ENCODE measurements around the gene ABCB8. TPM values are rescaled to one million over a fixed set of nuclear protein-coding genes. Genes with fewer than 3 reads are reported as not detected.

The ABCB8 gene
- total and polyA plus RNA-seq, 3 experiments from 2014 or later = 18.4 to 52.3 (median 49.2) TPM

GRCh38 chr7:151079199-151079910 is 51.1 kb downstream of the ABCB8 start:
- peaks cover 39% of the 10 kb centered on the region for H3K4me1 ChIP-seq (ENCODE audit: insufficient read depth, low read length)
- H3K27ac ChIP-seq (ENCODE audit: low read depth, low read length) = peak overlapping the region; percentile 89
- ChIA-PET CTCF (interaction anchor here (1.2 kb wide), 1 partner anchor 61 kb away, joined by 4 read pairs; no protein-coding TSS in a partner anchor), POLR2A (no interaction called here)
- peaks cover 0 to 2% of the 10 kb centered on the region in 2 donors for H3K27me3 Mint-ChIP-seq
- no peaks in the 10 kb centered on the region for H3K9me3 ChIP-seq (ENCODE audit: low read length)
- H3K4me1 Mint-ChIP-seq = peaks cover 20 to 54% (median 28%) of the 10 kb centered on the region in 3 donors
- H3K36me3 Mint-ChIP-seq = peaks cover 0 to 44% (median 0%) of the 10 kb centered on the region in 3 donors
- no peaks in the 10 kb centered on the region for H3K9me3 Mint-ChIP-seq
- peak overlapping the region; percentile 92 for H3K4me3 ChIP-seq (ENCODE audit: low read length)
- H3K27me3 ChIP-seq (ENCODE audit: insufficient read depth, low read length, poor library complexity, severe bottlenecking) = no peaks in the 10 kb centered on the region
- H3K36me3 ChIP-seq (ENCODE audit: insufficient read depth, low read length) = no peaks in the 10 kb centered on the region
- peak overlapping the region; percentile 64 to 93 (median 88) for H3K27ac Mint-ChIP-seq
- DNase-seq = peak in 1 of 5 donors; percentile 49
- peak overlapping the region; percentile 83 to 96 (median 86) for H3K4me3 Mint-ChIP-seq

GRCh38 chr7:151080067-151080521 is 51.8 kb downstream of the ABCB8 start:
- Histone ChIP-seq H3K4me3 (ENCODE audit: low read length) (peak overlapping the region; percentile 92), H3K27me3 (ENCODE audit: insufficient read depth, low read length, poor library complexity, severe bottlenecking) (no peaks in the 10 kb centered on the region), H3K27ac (ENCODE audit: low read depth, low read length) (peak overlapping the region; percentile 89), H3K36me3 (ENCODE audit: insufficient read depth, low read length) (no peaks in the 10 kb centered on the region), H3K9me3 (ENCODE audit: low read length) (no peaks in the 10 kb centered on the region), H3K4me1 (ENCODE audit: insufficient read depth, low read length) (peaks cover 42% of the 10 kb centered on the region)
- Mint-ChIP-seq H3K4me1 (peaks cover 24 to 60% (median 34%) of the 10 kb centered on the region in 3 donors), H3K27ac (peak overlapping the region; percentile 54 to 93 (median 90)), H3K9me3 (no peaks in the 10 kb centered on the region), H3K27me3 (peaks cover 0 to 6% of the 10 kb centered on the region in 2 donors), H3K36me3 (peaks cover 0 to 38% (median 0%) of the 10 kb centered on the region in 3 donors), H3K4me3 (peak overlapping the region; percentile 83 to 96 (median 86))
- DNase-seq = peak in 1 of 5 donors; percentile 47
- ChIA-PET POLR2A (interaction anchor here (0.6 to 1.4 kb wide), 6 partner anchors 8 to 66 kb away, joined by 3 to 10 read pairs (median 3); partner anchors contain the start of gene CDK5), CTCF (interaction anchor here (0.9 to 1.4 kb wide), 5 partner anchors 10 to 31 kb away, joined by 3 to 7 read pairs (median 3); no protein-coding TSS in a partner anchor)

- Mint-ChIP-seq H3K9me3 (no peaks in the 10 kb centered on the region), H3K4me3 (peak within 1 kb of the TSS; percentile 83 to 96 (median 87)), H3K4me1 (peaks cover 29 to 66% (median 40%) of the 10 kb centered on the region in 3 donors), H3K36me3 (peaks cover 0 to 33% (median 0%) of the 10 kb centered on the region in 3 donors), H3K27me3 (peaks cover 0 to 8% of the 10 kb centered on the region in 2 donors), H3K27ac (peak within 1 kb of the TSS; percentile 81 to 97 (median 92))
- peak; percentile 83 to 93 (median 89) for DNase-seq
- CTCF ChIA-PET = interaction anchor here (0.9 to 1.4 kb wide), 5 partner anchors 10 to 30 kb away, joined by 3 to 7 read pairs (median 3); no protein-coding TSS in a partner anchor
- POLR2A ChIA-PET = interaction anchor here (0.6 to 1.4 kb wide), 8 partner anchors 9 to 67 kb away, joined by 3 to 10 read pairs (median 3); partner anchors contain the start of gene CDK5
- Histone ChIP-seq H3K27ac (ENCODE audit: low read depth, low read length) (peak within 1 kb of the TSS; percentile 89), H3K4me1 (ENCODE audit: insufficient read depth, low read length) (peaks cover 48% of the 10 kb centered on the region), H3K27me3 (ENCODE audit: insufficient read depth, low read length, poor library complexity, severe bottlenecking) (no peaks in the 10 kb centered on the region), H3K9me3 (ENCODE audit: low read length) (no peaks in the 10 kb centered on the region), H3K36me3 (ENCODE audit: insufficient read depth, low read length) (no peaks in the 10 kb centered on the region), H3K4me3 (ENCODE audit: low read length) (peak within 1 kb of the TSS; percentile 92)
Observed at GRCh38 chr7:151080522-151081169, 52.4 kb downstream of the ABCB8 start, which contains the start of gene FASTK. Gene FASTK (minus strand): TSS chr7:151080809. CDS start chr7:151080766, 43 bp downstream.

- Mint-ChIP-seq H3K4me3 (peak overlapping the region; percentile 55 to 98 (median 87)), H3K36me3 (peaks cover 0 to 28% (median 0%) of the 10 kb centered on the region in 3 donors), H3K9me3 (no peaks in the 10 kb centered on the region), H3K4me1 (peaks cover 32 to 69% (median 41%) of the 10 kb centered on the region in 3 donors), H3K27ac (peak overlapping the region; percentile 35 to 93 (median 72)), H3K27me3 (peaks cover 0 to 8% of the 10 kb centered on the region in 2 donors)
- H3K36me3 ChIP-seq (ENCODE audit: insufficient read depth, low read length) = no peaks in the 10 kb centered on the region
- peak overlapping the region; percentile 92 for H3K4me3 ChIP-seq (ENCODE audit: low read length)
- peak overlapping the region; percentile 89 for H3K27ac ChIP-seq (ENCODE audit: low read depth, low read length)
- no peaks in the 10 kb centered on the region for H3K9me3 ChIP-seq (ENCODE audit: low read length)
- H3K4me1 ChIP-seq (ENCODE audit: insufficient read depth, low read length) = peaks cover 51% of the 10 kb centered on the region
- ChIA-PET CTCF (interaction anchor here (0.9 to 1.4 kb wide), 4 partner anchors 9 to 30 kb away, joined by 3 to 7 read pairs (median 4); no protein-coding TSS in a partner anchor), POLR2A (interaction anchor here (0.6 to 1.4 kb wide), 6 partner anchors 9 to 68 kb away, joined by 3 to 10 read pairs (median 3); partner anchors contain the start of gene CDK5)
- H3K27me3 ChIP-seq (ENCODE audit: insufficient read depth, low read length, poor library complexity, severe bottlenecking) = no peaks in the 10 kb centered on the region
- DNase-seq = no peak
Observed at GRCh38 chr7:151081170-151082101, 53.2 kb downstream of the ABCB8 start.

GRCh38 chr7:151082141-151083070 is 54.2 kb downstream of the ABCB8 start:
- H3K36me3 ChIP-seq (ENCODE audit: insufficient read depth, low read length) = no peaks in the 10 kb centered on the region
- H3K27me3 Mint-ChIP-seq = peaks cover 0 to 8% of the 10 kb centered on the region in 2 donors
- peaks cover 51% of the 10 kb centered on the region for H3K4me1 ChIP-seq (ENCODE audit: insufficient read depth, low read length)
- H3K27ac ChIP-seq (ENCODE audit: low read depth, low read length) = peak overlapping the region; percentile 89
- DNase-seq = no peak
- H3K4me3 Mint-ChIP-seq = peak overlapping the region; percentile 82 to 98 (median 88)
- H3K9me3 ChIP-seq (ENCODE audit: low read length) = no peaks in the 10 kb centered on the region
- CTCF ChIA-PET = interaction anchor here (0.9 to 2.3 kb wide), 4 partner anchors 27 to 119 kb away, joined by 3 to 9 read pairs (median 4); partner anchors contain the start of gene ABCB8
- peak overlapping the region; percentile 71 for H3K4me3 ChIP-seq (ENCODE audit: low read length)
- no peaks in the 10 kb centered on the region for H3K27me3 ChIP-seq (ENCODE audit: insufficient read depth, low read length, poor library complexity, severe bottlenecking)
- POLR2A ChIA-PET = interaction anchor here (1.5 to 2.0 kb wide), 3 partner anchors 15 to 54 kb away, joined by 3 to 7 read pairs (median 5); partner anchors contain the start of gene ABCB8
- H3K4me1 Mint-ChIP-seq = peaks cover 33 to 69% (median 41%) of the 10 kb centered on the region in 3 donors
- H3K9me3 Mint-ChIP-seq = no peaks in the 10 kb centered on the region
- H3K27ac Mint-ChIP-seq = peak overlapping the region; percentile 71 to 98 (median 96)
- peaks cover 0 to 27% (median 0%) of the 10 kb centered on the region in 3 donors for H3K36me3 Mint-ChIP-seq

- H3K36me3 Mint-ChIP-seq = peaks cover 0 to 21% (median 0%) of the 10 kb centered on the region in 3 donors
- ChIA-PET CTCF (interaction anchor here (0.8 to 2.4 kb wide), 6 partner anchors 27 to 120 kb away, joined by 3 to 11 read pairs (median 4); partner anchors contain the start of gene ABCB8), POLR2A (interaction anchor here (1.5 to 2.0 kb wide), 3 partner anchors 16 to 55 kb away, joined by 3 to 7 read pairs (median 5); partner anchors contain the start of gene ABCB8)
- Histone ChIP-seq H3K4me3 (ENCODE audit: low read length) (peak within 1 kb of the TSS; percentile 71), H3K9me3 (ENCODE audit: low read length) (no peaks in the 10 kb centered on the region), H3K27ac (ENCODE audit: low read depth, low read length) (peak within 1 kb of the TSS; percentile 89), H3K4me1 (ENCODE audit: insufficient read depth, low read length) (peaks cover 60% of the 10 kb centered on the region), H3K27me3 (ENCODE audit: insufficient read depth, low read length, poor library complexity, severe bottlenecking) (no peaks in the 10 kb centered on the region), H3K36me3 (ENCODE audit: insufficient read depth, low read length) (no peaks in the 10 kb centered on the region)
- no peaks in the 10 kb centered on the region for H3K9me3 Mint-ChIP-seq
- H3K4me1 Mint-ChIP-seq = peaks cover 34 to 70% (median 43%) of the 10 kb centered on the region in 3 donors
- H3K27me3 Mint-ChIP-seq = peaks cover 0 to 14% of the 10 kb centered on the region in 2 donors
- DNase-seq = peak; percentile 86 to 91 (median 88)
- peak within 1 kb of the TSS; percentile 82 to 98 (median 88) for H3K4me3 Mint-ChIP-seq
- peak within 1 kb of the TSS; percentile 71 to 98 (median 96) for H3K27ac Mint-ChIP-seq
Observed at GRCh38 chr7:151083071-151083823, 55.0 kb downstream of the ABCB8 start, which contains the start of gene TMUB1. Gene TMUB1 (minus strand): TSS chr7:151083493. CDS start chr7:151082563, 930 bp downstream.

Measured in CD8-positive, alpha-beta memory T cell (primary cell).